Jurkat, Clone E6-1 (cell line): ENCODE measurements around the gene KIF27. TPM values are rescaled to one million over a fixed set of nuclear protein-coding genes. Genes with fewer than 3 reads are reported as not detected.
"Not testable (repeated sequence)": the region's sequence is repeated elsewhere in the genome, so short reads cannot be mapped to it uniquely, and the experiment has no call there.

ENCODE experiments used
- DNase-seq: peaks from one replicate; pipeline ENCODE4 v3.0.0-alpha.2; 2011; ENCODE audit warnings: low read depth, low spot score
- H3K4me3 ChIP-seq: 2 replicates; pipeline ENCODE4 v1.5.1; 2011; ENCODE audit warnings: mild to moderate bottlenecking, low read length, control low read depth, moderate library complexity
- polyA plus RNA-seq: library from polyadenylated mRNA; unstranded; fragments of >200 nt; gene quantifications from one replicate; pipeline ENCODE4 v1.2.1, GENCODE V29; 2012; ENCODE audit warnings: missing spikeins; ENCODE audit not compliant: insufficient read length, insufficient read depth

The KIF27 gene
- polyA plus RNA-seq: 12.5 TPM

GRCh38 chr9:83920927-83921707, at the start of gene KIF27:
KIF27 (minus strand) TSS chr9:83921432; CDS start chr9:83915591, 5,841 bp downstream.
- H3K4me3 ChIP-seq: peak within 1 kb of the TSS; percentile 54
- peak; percentile 82 for DNase-seq

- H3K4me3 ChIP-seq: no peak overlapping the region
- DNase-seq: no peak
Observed at GRCh38 chr9:83969602-83970001, 48.4 kb upstream of the KIF27 start.

GRCh38 chr9:83967073-83967472, 45.8 kb upstream of the KIF27 start:
- no peak for DNase-seq
- H3K4me3 ChIP-seq: no peak overlapping the region

GRCh38 chr9:83966209-83966582, 45.0 kb upstream of the KIF27 start:
- no peak for DNase-seq
- H3K4me3 ChIP-seq: no peak overlapping the region

GRCh38 chr9:83965350-83966208, 44.3 kb upstream of the KIF27 start:
- H3K4me3 ChIP-seq: no peak overlapping the region
- no peak for DNase-seq

- DNase-seq: no peak
- no peak overlapping the region for H3K4me3 ChIP-seq
Observed at GRCh38 chr9:83964973-83965349, 43.7 kb upstream of the KIF27 start.

GRCh38 chr9:83962165-83962564, 40.9 kb upstream of the KIF27 start:
- no peak overlapping the region for H3K4me3 ChIP-seq
- no peak for DNase-seq

GRCh38 chr9:83960991-83961390, 39.8 kb upstream of the KIF27 start:
- DNase-seq: no peak

GRCh38 chr9:83959061-83959460, 37.8 kb upstream of the KIF27 start:
- H3K4me3 ChIP-seq: no peak overlapping the region
- no peak for DNase-seq

More at GRCh38 chr9:83960991-83961390, 39.8 kb upstream of the KIF27 start:
- no peak overlapping the region for H3K4me3 ChIP-seq

- no peak for DNase-seq
- peak overlapping the region; percentile 72 for H3K4me3 ChIP-seq
Observed at GRCh38 chr9:83957248-83957513, 35.9 kb upstream of the KIF27 start.

GRCh38 chr9:83956436-83957247, 35.4 kb upstream of the KIF27 start:
- H3K4me3 ChIP-seq: peak overlapping the region; percentile 72
- DNase-seq: no peak

- peak overlapping the region; percentile 72 for H3K4me3 ChIP-seq
- DNase-seq: no peak
Observed at GRCh38 chr9:83956086-83956435, 34.8 kb upstream of the KIF27 start.

- H3K4me3 ChIP-seq, DNase-seq: not testable (repeated sequence)
Observed at GRCh38 chr9:83948096-83948495, 26.9 kb upstream of the KIF27 start.

- DNase-seq: no peak
- H3K4me3 ChIP-seq: no peak overlapping the region
Observed at GRCh38 chr9:83940590-83941303, 19.5 kb upstream of the KIF27 start.

- DNase-seq: peak; percentile 70
- H3K4me3 ChIP-seq: no peak overlapping the region
Observed at GRCh38 chr9:83937861-83938455, 16.7 kb upstream of the KIF27 start.

GRCh38 chr9:83936523-83936922, 15.3 kb upstream of the KIF27 start:
- no peak overlapping the region for H3K4me3 ChIP-seq
- DNase-seq: no peak

GRCh38 chr9:83935276-83935935, 14.2 kb upstream of the KIF27 start:
- H3K4me3 ChIP-seq: no peak overlapping the region
- DNase-seq: no peak

- H3K4me3 ChIP-seq: no peak overlapping the region
- DNase-seq: no peak
Observed at GRCh38 chr9:83934569-83935275, 13.5 kb upstream of the KIF27 start.
